ENCODE measurements around the gene EMP2.

Gene EMP2

GRCh38 chr16:10579965-10580882 is at the start of gene EMP2:
TSS of gene EMP2 (minus strand) at chr16:10580598. CDS start at chr16:10547617, 32,981 bp downstream.
- peak; percentile 66; the same call in 1 of the 2 replicates for TF ChIP-seq PATZ1 (CRISPR knock-in tag; IDR thresholded peaks at IDR 0.05; ENCODE audit: borderline replicate concordance)
- no peak for TF ChIP-seq TOX (CRISPR knock-in tag; IDR thresholded peaks at IDR 0.05; ENCODE audit: borderline replicate concordance)
- no peak for TF ChIP-seq TCF4 (CRISPR knock-in tag; IDR thresholded peaks at IDR 0.05; ENCODE audit: borderline replicate concordance)
- TF ChIP-seq GLIS3 (CRISPR knock-in tag; IDR thresholded peaks at IDR 0.05) = no peak
- no peak for TF ChIP-seq ZNF70 (CRISPR knock-in tag; IDR thresholded peaks at IDR 0.05)
- no peak for TF ChIP-seq SNAI2 (CRISPR knock-in tag; IDR thresholded peaks at IDR 0.05)
- ATAC-seq = peak; percentile 87

GRCh38 chr16:10629592-10629963 is 49.2 kb upstream of the EMP2 start:
- ATAC-seq = 0 out of 3 replicates have a peak, but pooled peaks have one; percentile 30
- no peak for TF ChIP-seq ZNF565 (CRISPR knock-in tag; conservative IDR thresholded peaks at IDR 0.05; ENCODE audit: low read depth)
- no peak for TF ChIP-seq CSRNP3 (CRISPR knock-in tag; IDR thresholded peaks at IDR 0.05)
- no peak for TF ChIP-seq SNAI2 (CRISPR knock-in tag; IDR thresholded peaks at IDR 0.05)
- TF ChIP-seq ZC3H10 (CRISPR knock-in tag; IDR thresholded peaks at IDR 0.05) = no peak
- TF ChIP-seq ISL1 (CRISPR knock-in tag; IDR thresholded peaks at IDR 0.05) = no peak

GRCh38 chr16:10625595-10626357 is 45.4 kb upstream of the EMP2 start:
- no peak for ATAC-seq
- TF ChIP-seq CSRNP3 (CRISPR knock-in tag; IDR thresholded peaks at IDR 0.05) = no peak
- TF ChIP-seq RARB (CRISPR knock-in tag; IDR thresholded peaks at IDR 0.05) = no peak
- TF ChIP-seq ARNTL (CRISPR knock-in tag; IDR thresholded peaks at IDR 0.05; ENCODE audit: borderline replicate concordance, low read depth) = no peak
- TF ChIP-seq ZNF8 (CRISPR knock-in tag; IDR thresholded peaks at IDR 0.05) = no peak
- TF ChIP-seq ZNF565 (CRISPR knock-in tag; conservative IDR thresholded peaks at IDR 0.05; ENCODE audit: low read depth) = no peak
- TF ChIP-seq ZNF70 (CRISPR knock-in tag; IDR thresholded peaks at IDR 0.05) = no peak

- TF ChIP-seq TSHZ2 (CRISPR knock-in tag; IDR thresholded peaks at IDR 0.05) (no peak), CSDC2 (CRISPR knock-in tag; IDR thresholded peaks at IDR 0.05) (no peak), ZNF70 (CRISPR knock-in tag; IDR thresholded peaks at IDR 0.05) (no peak), CSRNP3 (CRISPR knock-in tag; IDR thresholded peaks at IDR 0.05) (no peak), ZC3H10 (CRISPR knock-in tag; IDR thresholded peaks at IDR 0.05) (no peak)
- no peak for ATAC-seq
Measured at GRCh38 chr16:10624527-10624926, 44.1 kb upstream of the EMP2 start.

Measured in SK-N-SH treated with all-trans-retinoic acid at 6 μM for 48 hours (cell line).